Measurements from ENCODE around the gene UBE2E1.

UBE2E1 gene

DNA sequence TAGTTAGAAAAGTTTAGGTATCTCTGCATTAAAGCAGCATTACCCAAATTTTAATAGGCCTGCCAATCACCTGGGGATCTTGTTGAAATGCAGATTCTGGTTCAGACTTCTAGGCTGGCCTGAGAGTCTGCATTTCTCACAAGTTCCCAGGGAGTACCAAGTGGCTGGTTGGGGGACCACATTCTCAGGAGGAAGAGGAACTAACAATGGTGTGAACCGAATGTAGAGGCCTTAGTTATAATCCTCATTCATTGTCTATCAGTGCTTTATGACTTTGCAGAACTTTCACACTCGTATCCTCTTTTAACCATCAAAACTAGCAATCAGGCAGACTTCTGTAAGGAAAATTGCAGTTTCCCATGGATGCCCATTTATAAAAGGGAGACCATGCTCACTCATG is 38.2 kb upstream of the UBE2E1 start:
- Histone ChIP-seq H3K27me3 (ENCODE audit: insufficient read depth, low read length, poor library complexity, severe bottlenecking) (no peaks in the 10 kb centered on the region), H3K9ac (ENCODE audit: low read depth, low read length, poor library complexity, severe bottlenecking) (no peak overlapping the region), H2AFZ (ENCODE audit: low read length) (no peak overlapping the region), H4K20me1 (ENCODE audit: insufficient read depth, low read length, poor library complexity, severe bottlenecking) (no peaks in the 10 kb centered on the region), H3K4me2 (ENCODE audit: low read depth, low read length, poor library complexity, severe bottlenecking) (no peak overlapping the region), H3K4me1 (ENCODE audit: insufficient read depth, low read length, poor library complexity, severe bottlenecking) (peaks cover under 1% of the 10 kb centered on the region), H3K79me2 (ENCODE audit: insufficient read depth, low read length) (no peaks in the 10 kb centered on the region), H3F3A (ENCODE audit: low read depth) (0 out of 2 replicates have a peak, but pooled peaks cover 4% of the 10 kb centered on the region), H3K9me3 (ENCODE audit: insufficient read depth, low read depth, low read length) (no peaks in the 10 kb centered on the region), H3K36me3 (ENCODE audit: insufficient read depth, low read length) (no peaks in the 10 kb centered on the region), H3K4me3 (ENCODE audit: low read length, poor library complexity, severe bottlenecking) (no peak overlapping the region), H3K9me2 (replicated peaks; ENCODE audit: low read depth, low read length) (no peaks in the 10 kb centered on the region)
- TF ChIP-seq EZH2phosphoT487 (IDR thresholded peaks at IDR 0.05; ENCODE audit: borderline replicate concordance) = no peak
- TF ChIP-seq, protein P1, sequence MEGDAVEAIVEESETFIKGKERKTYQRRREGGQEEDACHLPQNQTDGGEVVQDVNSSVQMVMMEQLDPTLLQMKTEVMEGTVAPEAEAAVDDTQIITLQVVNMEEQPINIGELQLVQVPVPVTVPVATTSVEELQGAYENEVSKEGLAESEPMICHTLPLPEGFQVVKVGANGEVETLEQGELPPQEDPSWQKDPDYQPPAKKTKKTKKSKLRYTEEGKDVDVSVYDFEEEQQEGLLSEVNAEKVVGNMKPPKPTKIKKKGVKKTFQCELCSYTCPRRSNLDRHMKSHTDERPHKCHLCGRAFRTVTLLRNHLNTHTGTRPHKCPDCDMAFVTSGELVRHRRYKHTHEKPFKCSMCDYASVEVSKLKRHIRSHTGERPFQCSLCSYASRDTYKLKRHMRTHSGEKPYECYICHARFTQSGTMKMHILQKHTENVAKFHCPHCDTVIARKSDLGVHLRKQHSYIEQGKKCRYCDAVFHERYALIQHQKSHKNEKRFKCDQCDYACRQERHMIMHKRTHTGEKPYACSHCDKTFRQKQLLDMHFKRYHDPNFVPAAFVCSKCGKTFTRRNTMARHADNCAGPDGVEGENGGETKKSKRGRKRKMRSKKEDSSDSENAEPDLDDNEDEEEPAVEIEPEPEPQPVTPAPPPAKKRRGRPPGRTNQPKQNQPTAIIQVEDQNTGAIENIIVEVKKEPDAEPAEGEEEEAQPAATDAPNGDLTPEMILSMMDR (conservative IDR thresholded peaks at IDR 0.05; ENCODE audit: low read length) = no peak

DNA sequence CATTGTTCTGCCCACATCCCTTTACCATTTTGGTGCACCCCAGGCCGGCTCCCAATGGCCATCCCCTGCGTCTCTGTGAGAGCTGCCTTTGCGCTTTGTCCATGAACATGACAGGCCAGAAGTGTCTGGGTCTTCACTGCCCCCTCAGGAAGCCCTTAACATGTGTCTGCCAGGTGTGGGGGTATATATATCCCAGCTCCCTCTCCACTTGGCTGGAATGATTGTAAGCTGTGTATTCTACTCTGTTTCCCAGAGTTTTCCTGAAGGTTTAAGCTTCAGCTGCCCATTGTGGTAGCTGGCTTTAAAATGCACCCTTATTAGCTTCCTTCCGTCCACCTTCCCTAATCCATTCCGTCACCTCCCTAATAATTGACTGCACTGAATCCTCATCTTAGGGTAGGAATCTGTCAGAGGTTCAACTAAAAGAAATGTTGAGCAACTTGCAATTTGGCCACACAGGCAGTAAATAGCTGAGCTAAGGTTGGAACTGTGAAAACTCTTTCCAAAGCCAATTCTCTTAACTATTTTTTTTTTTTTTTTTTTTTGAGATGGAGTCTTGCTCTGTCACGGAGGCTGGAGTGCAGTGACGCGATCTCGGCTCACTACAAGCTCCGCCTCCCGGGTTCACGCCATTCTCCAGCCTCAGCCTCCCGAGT is 30.4 kb upstream of the UBE2E1 start:
- H3K36me3 ChIP-seq (ENCODE audit: insufficient read depth, low read length) = no peaks in the 10 kb centered on the region
- no peak for TF ChIP-seq EZH2phosphoT487 (IDR thresholded peaks at IDR 0.05; ENCODE audit: borderline replicate concordance)
- TF ChIP-seq, protein P1 (conservative IDR thresholded peaks at IDR 0.05; ENCODE audit: low read length) = no peak
- no peak overlapping the region for H2AFZ ChIP-seq (ENCODE audit: low read length)
- no peaks in the 10 kb centered on the region for H3F3A ChIP-seq (ENCODE audit: low read depth)
- H3K4me3 ChIP-seq (ENCODE audit: low read length, poor library complexity, severe bottlenecking) = no peak overlapping the region
- H4K20me1 ChIP-seq (ENCODE audit: insufficient read depth, low read length, poor library complexity, severe bottlenecking) = no peaks in the 10 kb centered on the region
- no peak overlapping the region for H3K9ac ChIP-seq (ENCODE audit: low read depth, low read length, poor library complexity, severe bottlenecking)
- no peak overlapping the region for H3K4me2 ChIP-seq (ENCODE audit: low read depth, low read length, poor library complexity, severe bottlenecking)
- H3K79me2 ChIP-seq (ENCODE audit: insufficient read depth, low read length) = no peaks in the 10 kb centered on the region
- no peaks in the 10 kb centered on the region for H3K9me3 ChIP-seq (ENCODE audit: insufficient read depth, low read depth, low read length)
- H3K9me2 ChIP-seq (replicated peaks; ENCODE audit: low read depth, low read length) = no peaks in the 10 kb centered on the region
- H3K27me3 ChIP-seq (ENCODE audit: insufficient read depth, low read length, poor library complexity, severe bottlenecking) = no peaks in the 10 kb centered on the region
- no peaks in the 10 kb centered on the region for H3K4me1 ChIP-seq (ENCODE audit: insufficient read depth, low read length, poor library complexity, severe bottlenecking)

DNA sequence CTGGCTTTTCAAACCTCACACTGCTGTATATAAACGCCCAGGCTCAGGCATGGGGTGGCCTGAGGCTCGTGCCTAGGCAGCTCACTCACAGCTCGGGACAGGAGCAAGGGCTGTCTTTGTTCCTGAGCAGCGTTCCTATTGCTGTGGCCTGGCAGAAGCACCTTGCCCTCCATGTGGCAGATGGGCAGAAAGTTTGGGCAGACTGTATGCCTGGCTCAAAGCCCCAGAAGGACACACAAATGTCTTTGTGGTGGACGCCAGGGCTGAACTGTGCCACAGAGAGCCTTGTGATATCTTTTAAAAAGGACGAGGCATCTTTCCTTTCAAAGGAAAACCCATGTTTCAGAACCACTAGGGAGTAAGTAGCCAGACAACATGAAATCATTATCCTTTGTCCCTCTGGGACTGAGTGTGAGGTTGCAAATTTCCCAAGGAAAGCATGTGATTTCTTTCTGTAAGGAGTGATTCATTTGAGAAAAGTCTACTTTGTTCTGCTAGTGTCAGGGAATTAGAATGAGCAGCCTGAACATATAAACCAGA is 29.3 kb upstream of the UBE2E1 start:
- H3K9me3 ChIP-seq (ENCODE audit: insufficient read depth, low read depth, low read length) = no peaks in the 10 kb centered on the region
- no peaks in the 10 kb centered on the region for H3K79me2 ChIP-seq (ENCODE audit: insufficient read depth, low read length)
- H3K36me3 ChIP-seq (ENCODE audit: insufficient read depth, low read length) = no peaks in the 10 kb centered on the region
- no peak overlapping the region for H3K4me2 ChIP-seq (ENCODE audit: low read depth, low read length, poor library complexity, severe bottlenecking)
- no peaks in the 10 kb centered on the region for H3K9me2 ChIP-seq (replicated peaks; ENCODE audit: low read depth, low read length)
- no peaks in the 10 kb centered on the region for H4K20me1 ChIP-seq (ENCODE audit: insufficient read depth, low read length, poor library complexity, severe bottlenecking)
- H2AFZ ChIP-seq (ENCODE audit: low read length) = no peak overlapping the region
- no peak overlapping the region for H3K9ac ChIP-seq (ENCODE audit: low read depth, low read length, poor library complexity, severe bottlenecking)
- no peaks in the 10 kb centered on the region for H3F3A ChIP-seq (ENCODE audit: low read depth)
- no peaks in the 10 kb centered on the region for H3K4me1 ChIP-seq (ENCODE audit: insufficient read depth, low read length, poor library complexity, severe bottlenecking)
- H3K4me3 ChIP-seq (ENCODE audit: low read length, poor library complexity, severe bottlenecking) = no peak overlapping the region
- TF ChIP-seq, protein P1 (conservative IDR thresholded peaks at IDR 0.05; ENCODE audit: low read length) = no peak
- TF ChIP-seq EZH2phosphoT487 (IDR thresholded peaks at IDR 0.05; ENCODE audit: borderline replicate concordance) = no peak
- no peaks in the 10 kb centered on the region for H3K27me3 ChIP-seq (ENCODE audit: insufficient read depth, low read length, poor library complexity, severe bottlenecking)
